ENCODE results near the gene KRT82.

Gene KRT82

DNA sequence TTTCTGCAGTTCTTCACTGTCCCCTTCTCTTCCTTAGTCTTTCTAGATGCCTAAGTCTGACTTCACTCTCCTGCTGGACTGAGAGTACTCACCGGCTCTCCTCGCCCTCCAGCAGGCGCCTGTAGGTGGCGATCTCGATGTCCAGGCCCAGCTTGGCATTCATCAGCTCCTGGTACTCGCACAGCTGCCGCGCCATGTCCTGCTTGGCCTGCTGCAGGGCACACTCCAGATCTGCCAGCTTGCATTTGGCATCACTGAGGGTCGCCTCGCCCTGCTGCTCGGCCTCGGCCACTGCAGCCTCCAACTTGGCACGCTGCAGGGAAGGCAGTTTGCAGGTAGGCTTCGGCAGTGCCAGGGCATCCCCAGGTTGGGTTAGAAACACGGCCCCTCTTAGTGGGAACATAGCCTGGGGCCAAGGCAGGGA, 25.9 kb downstream of the KRT82 start:
- H3K4me1 ChIP-seq (ENCODE audit: control insufficient read depth, insufficient read depth, low read length), result no peaks in the 10 kb centered on the region
- no peaks in the 10 kb centered on the region for H3K36me3 ChIP-seq (ENCODE audit: control insufficient read depth, insufficient read depth, low read length)
- H3K27ac ChIP-seq (ENCODE audit: low read depth, low read length), result no peak overlapping the region
- H3K9ac ChIP-seq (ENCODE audit: low read depth, low read length), result no peak overlapping the region
- H3K27me3 ChIP-seq (ENCODE audit: control insufficient read depth, insufficient read depth, low read length), result no peaks in the 10 kb centered on the region
- H3K4me3 ChIP-seq (ENCODE audit: low read depth, low read length), result no peak overlapping the region
- H3K9me3 ChIP-seq (ENCODE audit: control insufficient read depth, insufficient read depth, low read length), result no peaks in the 10 kb centered on the region

DNA sequence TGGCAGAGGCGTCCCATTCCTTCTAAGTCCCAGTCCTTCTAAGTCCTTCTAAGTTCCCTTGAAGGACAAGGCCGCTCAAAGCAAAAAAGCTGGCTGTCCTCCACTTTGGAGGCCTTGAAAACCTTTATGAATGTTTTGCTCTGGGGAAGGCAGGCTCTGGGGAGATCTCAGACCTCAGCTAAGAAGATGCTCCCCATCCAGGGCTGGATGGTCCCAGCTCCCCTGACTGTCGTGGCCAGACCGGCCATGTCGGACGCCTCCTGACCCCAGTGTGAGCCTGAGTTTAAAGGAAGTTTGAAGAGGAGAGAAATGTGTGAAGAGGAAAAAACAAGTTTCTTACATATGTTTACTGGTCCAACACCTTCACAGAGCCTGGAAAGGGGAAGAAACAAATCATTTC, 26.6 kb downstream of the KRT82 start:
- H3K27ac ChIP-seq (ENCODE audit: low read depth, low read length), result no peak overlapping the region
- H3K27me3 ChIP-seq (ENCODE audit: control insufficient read depth, insufficient read depth, low read length), result no peaks in the 10 kb centered on the region
- no peak overlapping the region for H3K4me3 ChIP-seq (ENCODE audit: low read depth, low read length)
- no peaks in the 10 kb centered on the region for H3K36me3 ChIP-seq (ENCODE audit: control insufficient read depth, insufficient read depth, low read length)
- no peaks in the 10 kb centered on the region for H3K9me3 ChIP-seq (ENCODE audit: control insufficient read depth, insufficient read depth, low read length)
- no peaks in the 10 kb centered on the region for H3K4me1 ChIP-seq (ENCODE audit: control insufficient read depth, insufficient read depth, low read length)
- no peak overlapping the region for H3K9ac ChIP-seq (ENCODE audit: low read depth, low read length)

DNA sequence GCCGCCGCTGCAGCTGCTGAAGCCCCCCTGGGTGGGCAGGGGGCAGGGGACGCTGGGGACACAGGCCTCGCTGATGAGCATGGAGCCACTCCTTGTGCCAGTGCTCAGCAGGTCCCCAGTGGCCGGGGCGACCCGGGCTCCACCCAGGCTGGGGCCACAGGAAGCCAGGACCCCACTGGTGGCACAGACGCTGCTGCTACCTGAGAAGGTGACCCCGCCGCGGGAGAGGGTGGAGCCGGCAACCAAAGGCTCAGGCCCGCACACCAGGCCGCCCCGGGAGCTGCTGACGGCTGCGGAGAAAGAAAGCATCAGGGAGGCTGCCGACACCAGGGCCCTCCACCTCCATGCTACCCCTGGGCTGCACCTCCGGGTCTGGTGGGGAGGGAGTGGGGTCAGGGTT, 28.0 kb downstream of the KRT82 start:
- H3K36me3 ChIP-seq (ENCODE audit: control insufficient read depth, insufficient read depth, low read length), result no peaks in the 10 kb centered on the region
- no peaks in the 10 kb centered on the region for H3K27me3 ChIP-seq (ENCODE audit: control insufficient read depth, insufficient read depth, low read length)
- no peak overlapping the region for H3K4me3 ChIP-seq (ENCODE audit: low read depth, low read length)
- H3K27ac ChIP-seq (ENCODE audit: low read depth, low read length), result no peak overlapping the region
- H3K9me3 ChIP-seq (ENCODE audit: control insufficient read depth, insufficient read depth, low read length), result no peaks in the 10 kb centered on the region
- no peak overlapping the region for H3K9ac ChIP-seq (ENCODE audit: low read depth, low read length)
- no peaks in the 10 kb centered on the region for H3K4me1 ChIP-seq (ENCODE audit: control insufficient read depth, insufficient read depth, low read length)

- Histone ChIP-seq H3K4me1 (ENCODE audit: control insufficient read depth, insufficient read depth, low read length) (no peaks in the 10 kb centered on the region), H3K9me3 (ENCODE audit: control insufficient read depth, insufficient read depth, low read length) (no peaks in the 10 kb centered on the region), H3K4me3 (ENCODE audit: low read depth, low read length) (no peak overlapping the region), H3K27me3 (ENCODE audit: control insufficient read depth, insufficient read depth, low read length) (no peaks in the 10 kb centered on the region), H3K27ac (ENCODE audit: low read depth, low read length) (no peak overlapping the region), H3K9ac (ENCODE audit: low read depth, low read length) (no peak overlapping the region), H3K36me3 (ENCODE audit: control insufficient read depth, insufficient read depth, low read length) (no peaks in the 10 kb centered on the region)
Measured at GRCh38 chr12:52377266-52377665, 28.9 kb downstream of the KRT82 start.

DNA sequence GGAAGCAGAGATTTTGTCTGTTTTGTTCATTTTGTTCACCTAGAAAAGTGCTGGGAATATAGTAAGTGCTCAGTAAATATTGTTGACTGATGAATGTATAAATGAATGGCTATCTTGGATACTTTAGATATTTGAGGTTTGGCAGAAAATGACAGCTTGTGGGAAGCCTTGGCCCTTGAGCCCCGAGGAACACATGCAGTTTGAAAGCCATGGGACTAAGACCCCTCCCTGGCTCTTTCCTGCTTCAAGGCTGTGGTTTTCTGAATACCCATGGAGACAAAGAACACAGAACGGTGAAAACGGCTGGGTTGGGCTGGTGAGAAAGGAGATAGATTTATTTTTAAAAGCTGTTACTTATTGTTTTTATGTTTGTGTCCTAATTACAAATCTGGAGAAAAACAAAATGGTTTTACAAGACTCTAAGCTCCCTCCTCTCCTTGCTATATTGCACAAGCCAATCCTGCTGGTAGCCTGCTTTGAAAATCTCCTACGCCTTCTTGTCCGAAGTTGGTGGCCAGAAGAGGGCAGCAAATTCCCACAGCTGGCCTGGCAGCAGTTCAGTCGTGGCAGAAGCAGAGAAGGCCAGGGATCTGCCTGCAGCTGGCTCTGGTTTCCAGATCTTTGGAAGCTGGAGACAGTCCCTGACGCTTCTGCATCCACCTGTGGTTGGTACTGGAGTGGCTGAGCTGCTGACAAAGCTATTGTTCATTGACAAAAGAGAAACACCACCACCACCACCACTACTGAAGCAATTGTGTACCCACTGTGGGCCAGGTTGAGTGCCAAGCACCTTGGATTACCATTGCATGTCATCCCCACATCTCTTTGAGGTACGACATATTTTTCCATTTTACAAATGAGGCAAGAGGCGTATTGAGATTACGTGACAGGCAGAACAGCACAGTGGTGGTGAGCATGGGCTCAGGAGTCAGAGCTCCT, 33.6 kb downstream of the KRT82 start:
- Histone ChIP-seq H3K9me3 (ENCODE audit: control insufficient read depth, insufficient read depth, low read length) (no peaks in the 10 kb centered on the region), H3K4me3 (ENCODE audit: low read depth, low read length) (no peak overlapping the region), H3K27ac (ENCODE audit: low read depth, low read length) (no peak overlapping the region)

DNA sequence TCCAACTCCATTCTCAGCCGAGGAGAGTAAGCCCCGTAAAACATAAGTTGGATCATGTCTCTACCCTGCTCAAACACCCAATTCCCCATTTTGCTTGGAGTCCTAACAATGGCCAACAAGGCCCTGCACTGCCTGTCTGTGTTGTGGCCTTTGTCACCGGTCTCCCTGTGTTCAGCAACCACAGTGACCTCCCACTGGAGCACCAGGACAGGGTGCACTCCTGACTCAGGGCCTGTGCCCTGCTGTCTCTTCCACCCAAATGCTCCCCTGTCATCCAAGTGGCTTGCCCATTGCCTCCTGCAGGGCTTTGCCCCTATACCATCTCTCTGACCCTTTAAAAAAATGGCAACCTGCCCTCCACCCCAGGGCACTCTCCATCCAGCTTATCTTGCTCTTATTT, 34.4 kb downstream of the KRT82 start:
- Histone ChIP-seq H3K9me3 (ENCODE audit: control insufficient read depth, insufficient read depth, low read length) (no peaks in the 10 kb centered on the region), H3K9ac (ENCODE audit: low read depth, low read length) (no peak overlapping the region), H3K36me3 (ENCODE audit: control insufficient read depth, insufficient read depth, low read length) (no peaks in the 10 kb centered on the region), H3K27ac (ENCODE audit: low read depth, low read length) (no peak overlapping the region), H3K4me3 (ENCODE audit: low read depth, low read length) (no peak overlapping the region), H3K4me1 (ENCODE audit: control insufficient read depth, insufficient read depth, low read length) (no peaks in the 10 kb centered on the region), H3K27me3 (ENCODE audit: control insufficient read depth, insufficient read depth, low read length) (no peaks in the 10 kb centered on the region)

More for the DNA sequence above, 33.6 kb downstream of the KRT82 start:
- H3K27me3 ChIP-seq (ENCODE audit: control insufficient read depth, insufficient read depth, low read length), result no peaks in the 10 kb centered on the region
- H3K36me3 ChIP-seq (ENCODE audit: control insufficient read depth, insufficient read depth, low read length), result no peaks in the 10 kb centered on the region
- H3K4me1 ChIP-seq (ENCODE audit: control insufficient read depth, insufficient read depth, low read length), result no peaks in the 10 kb centered on the region
- no peak overlapping the region for H3K9ac ChIP-seq (ENCODE audit: low read depth, low read length)

DNA sequence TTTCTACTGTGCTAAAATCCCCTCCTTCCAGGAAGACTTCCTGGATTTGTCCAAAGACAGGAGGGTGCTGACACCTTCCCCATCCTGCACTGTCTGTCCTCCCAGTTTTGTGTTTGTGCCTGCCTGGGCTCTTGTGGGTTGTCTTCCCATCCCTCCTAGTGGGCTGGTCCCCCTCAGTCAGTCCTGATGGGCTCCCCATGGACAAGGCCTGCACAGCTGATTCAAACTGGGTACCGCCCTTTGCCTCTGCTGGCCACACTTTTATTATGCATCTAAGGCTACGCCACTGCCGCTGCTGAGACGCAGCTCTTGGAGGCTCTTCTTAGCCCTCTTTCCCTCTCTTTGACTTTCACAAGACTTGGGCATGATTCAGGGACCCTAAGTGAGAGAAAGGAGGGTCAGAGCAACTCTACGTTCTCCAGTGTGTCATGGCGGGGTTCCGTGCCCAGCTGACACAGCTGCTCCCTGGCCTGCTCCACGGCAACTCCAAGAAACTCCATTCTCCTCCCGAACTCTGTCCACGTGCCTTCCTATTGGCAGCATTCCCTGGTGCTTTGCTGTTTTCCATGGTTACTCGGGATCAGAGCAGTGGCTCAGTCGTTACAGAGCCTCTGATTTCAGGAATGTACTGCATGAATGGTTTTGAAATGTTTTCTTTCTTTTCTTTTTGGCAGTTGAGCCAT, 35.1 kb downstream of the KRT82 start:
- Histone ChIP-seq H3K27me3 (ENCODE audit: control insufficient read depth, insufficient read depth, low read length) (no peaks in the 10 kb centered on the region), H3K36me3 (ENCODE audit: control insufficient read depth, insufficient read depth, low read length) (no peaks in the 10 kb centered on the region), H3K27ac (ENCODE audit: low read depth, low read length) (no peak overlapping the region), H3K4me3 (ENCODE audit: low read depth, low read length) (no peak overlapping the region), H3K9ac (ENCODE audit: low read depth, low read length) (no peak overlapping the region), H3K4me1 (ENCODE audit: control insufficient read depth, insufficient read depth, low read length) (no peaks in the 10 kb centered on the region), H3K9me3 (ENCODE audit: control insufficient read depth, insufficient read depth, low read length) (no peaks in the 10 kb centered on the region)

DNA sequence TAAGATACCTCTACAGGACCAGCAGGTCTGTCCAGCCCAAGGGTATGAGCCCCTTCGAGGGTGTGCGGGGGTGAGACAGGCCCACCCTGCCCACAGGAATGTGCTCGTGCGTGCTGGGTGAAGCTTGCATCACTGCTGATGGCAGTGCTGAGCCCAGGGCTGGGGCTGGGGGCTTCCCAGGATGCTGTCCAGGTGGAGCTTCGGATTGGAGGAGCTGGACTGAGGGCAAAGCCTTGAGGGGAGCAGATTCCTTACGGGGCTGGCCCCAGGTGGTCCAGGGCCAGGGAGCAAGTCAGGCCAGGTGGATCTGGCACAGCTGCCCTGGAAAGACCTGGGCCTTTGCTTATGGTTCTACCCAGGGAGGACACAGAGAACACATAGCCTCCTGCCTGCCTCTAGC, 36.3 kb downstream of the KRT82 start:
- H3K4me1 ChIP-seq (ENCODE audit: control insufficient read depth, insufficient read depth, low read length), result no peaks in the 10 kb centered on the region
- H3K9ac ChIP-seq (ENCODE audit: low read depth, low read length), result no peak overlapping the region
- no peaks in the 10 kb centered on the region; the same call in 1 of the 2 replicates for H3K27me3 ChIP-seq (ENCODE audit: control insufficient read depth, insufficient read depth, low read length)
- no peaks in the 10 kb centered on the region for H3K9me3 ChIP-seq (ENCODE audit: control insufficient read depth, insufficient read depth, low read length)
- H3K36me3 ChIP-seq (ENCODE audit: control insufficient read depth, insufficient read depth, low read length), result no peaks in the 10 kb centered on the region
- no peak overlapping the region for H3K4me3 ChIP-seq (ENCODE audit: low read depth, low read length)
- no peak overlapping the region for H3K27ac ChIP-seq (ENCODE audit: low read depth, low read length)

DNA sequence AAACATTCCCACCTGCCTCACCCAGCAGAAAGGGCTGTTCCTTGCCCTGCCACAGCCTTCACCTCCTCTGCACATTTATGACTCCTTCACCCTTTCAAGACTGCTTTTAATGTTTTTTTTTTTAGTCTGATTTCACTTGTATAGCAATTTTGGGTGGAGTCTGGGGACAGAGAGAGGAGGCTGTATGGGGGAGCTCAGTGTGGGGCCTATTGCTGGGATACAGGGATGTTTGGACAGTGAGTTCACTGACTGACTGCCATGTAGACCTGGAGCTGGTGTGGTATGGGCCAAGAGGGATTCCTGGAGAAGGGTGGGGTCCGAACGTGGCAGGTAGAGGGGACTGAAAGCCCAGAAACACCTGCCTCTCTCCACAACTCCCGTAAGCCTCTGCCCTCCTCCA, 36.9 kb downstream of the KRT82 start:
- no peaks in the 10 kb centered on the region for H3K4me1 ChIP-seq (ENCODE audit: control insufficient read depth, insufficient read depth, low read length)
- no peak overlapping the region for H3K27ac ChIP-seq (ENCODE audit: low read depth, low read length)
- no peak overlapping the region for H3K9ac ChIP-seq (ENCODE audit: low read depth, low read length)
- H3K9me3 ChIP-seq (ENCODE audit: control insufficient read depth, insufficient read depth, low read length), result no peaks in the 10 kb centered on the region
- no peak overlapping the region for H3K4me3 ChIP-seq (ENCODE audit: low read depth, low read length)
- no peaks in the 10 kb centered on the region for H3K36me3 ChIP-seq (ENCODE audit: control insufficient read depth, insufficient read depth, low read length)
- no peaks in the 10 kb centered on the region; the same call in 1 of the 2 replicates for H3K27me3 ChIP-seq (ENCODE audit: control insufficient read depth, insufficient read depth, low read length)

GRCh38 chr12:52368508-52368907, 37.6 kb downstream of the KRT82 start:
- H3K9me3 ChIP-seq (ENCODE audit: control insufficient read depth, insufficient read depth, low read length), result no peaks in the 10 kb centered on the region
- H3K9ac ChIP-seq (ENCODE audit: low read depth, low read length), result no peak overlapping the region
- H3K4me3 ChIP-seq (ENCODE audit: low read depth, low read length), result no peak overlapping the region
- no peaks in the 10 kb centered on the region for H3K4me1 ChIP-seq (ENCODE audit: control insufficient read depth, insufficient read depth, low read length)
- H3K36me3 ChIP-seq (ENCODE audit: control insufficient read depth, insufficient read depth, low read length), result no peaks in the 10 kb centered on the region
- no peaks in the 10 kb centered on the region; the same call in 1 of the 2 replicates for H3K27me3 ChIP-seq (ENCODE audit: control insufficient read depth, insufficient read depth, low read length)
- H3K27ac ChIP-seq (ENCODE audit: low read depth, low read length), result no peak overlapping the region

DNA sequence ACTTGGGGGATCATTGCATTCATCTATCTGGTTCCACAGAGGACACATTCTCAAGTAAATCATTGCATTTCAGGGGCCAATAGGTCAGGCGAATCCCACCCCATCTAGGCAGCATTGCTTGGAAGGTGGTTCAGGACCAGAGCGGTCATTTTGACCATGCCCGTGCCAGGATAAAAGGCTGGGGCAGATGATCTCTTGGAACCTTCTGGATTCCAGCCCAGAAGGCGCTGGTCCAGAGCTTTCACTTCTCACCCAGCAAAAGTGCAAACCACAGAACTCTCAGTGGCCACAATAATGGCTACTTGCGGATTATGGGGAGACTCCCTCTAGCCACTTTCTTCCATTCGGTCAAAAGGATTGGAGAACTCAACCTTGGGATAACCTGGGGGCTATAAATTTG, 38.3 kb downstream of the KRT82 start:
- Histone ChIP-seq H3K9me3 (ENCODE audit: control insufficient read depth, insufficient read depth, low read length) (no peaks in the 10 kb centered on the region), H3K4me3 (ENCODE audit: low read depth, low read length) (no peak overlapping the region), H3K27me3 (ENCODE audit: control insufficient read depth, insufficient read depth, low read length) (no peaks in the 10 kb centered on the region; the same call in 1 of the 2 replicates), H3K4me1 (ENCODE audit: control insufficient read depth, insufficient read depth, low read length) (no peaks in the 10 kb centered on the region), H3K36me3 (ENCODE audit: control insufficient read depth, insufficient read depth, low read length) (no peaks in the 10 kb centered on the region), H3K9ac (ENCODE audit: low read depth, low read length) (no peak overlapping the region), H3K27ac (ENCODE audit: low read depth, low read length) (no peak overlapping the region)
